ENCODE data around the gene NELFA.

The NELFA gene

GRCh38 chr4:2008921-2009650 lies at the start of gene NELFA:
TSS of gene NELFA (minus strand) at chr4:2008974. CDS start at chr4:2008959, 15 bp downstream.
- peak; percentile 96 for DNase-seq

DNA sequence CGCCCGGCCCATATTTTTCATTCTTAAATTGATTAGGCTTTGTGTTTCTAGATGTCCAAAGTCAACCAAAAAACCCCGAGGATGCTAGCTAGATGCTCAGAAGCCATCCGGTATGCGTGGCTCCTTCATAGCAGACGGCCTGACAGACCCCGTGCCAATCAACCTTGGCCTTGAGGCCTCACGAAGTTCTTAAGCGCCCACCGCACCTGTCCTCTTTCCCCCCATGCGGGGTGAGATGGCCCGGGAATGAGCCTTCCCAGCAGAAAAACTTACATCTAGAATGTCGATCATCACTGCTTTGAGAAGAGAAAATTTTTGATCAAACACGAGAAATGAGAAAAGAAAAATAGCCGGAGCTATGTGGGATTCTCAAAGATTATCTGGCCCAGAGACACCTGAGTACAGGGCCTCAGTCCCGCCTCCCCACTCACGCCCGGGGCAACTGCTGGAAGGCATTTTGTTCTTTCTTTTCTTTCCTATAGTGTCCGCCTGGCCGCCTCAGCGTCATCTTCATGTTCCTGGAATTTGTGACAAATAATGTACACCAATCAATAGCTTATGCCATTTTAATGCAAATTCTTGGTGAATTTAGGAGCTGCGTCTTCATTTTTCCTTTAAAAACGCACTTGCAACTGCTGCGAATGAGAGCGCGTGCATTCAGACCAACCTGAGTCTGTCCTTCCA lies 48.8 kb upstream of the NELFA start:
- DNase-seq, result no peak

GRCh38 chr4:2054217-2054616 lies 45.4 kb upstream of the NELFA start:
- DNase-seq, result no peak

- no peak for DNase-seq
Observed at GRCh38 chr4:2051086-2051485, 42.3 kb upstream of the NELFA start.

GRCh38 chr4:2049811-2050210 lies 41.0 kb upstream of the NELFA start:
- no peak for DNase-seq

DNA sequence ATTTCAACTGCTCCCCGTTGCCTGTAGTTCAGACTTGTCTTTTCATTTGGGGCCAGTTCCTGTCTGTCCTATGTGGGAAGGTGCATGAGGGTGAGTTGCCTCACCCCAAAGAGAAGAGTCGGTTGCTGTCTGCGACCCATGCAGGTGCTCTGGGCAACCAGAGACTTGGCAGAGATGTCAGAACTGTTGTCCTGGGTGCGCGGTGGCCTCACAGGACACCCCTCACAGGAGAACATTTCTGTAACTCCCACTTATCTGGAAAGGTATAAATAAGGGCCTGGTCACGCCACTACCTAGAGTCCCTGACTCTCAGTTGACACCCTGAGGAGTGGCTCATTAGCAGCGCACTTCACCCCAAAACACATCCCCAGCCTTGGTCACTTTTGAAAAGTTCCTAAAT lies 40.6 kb upstream of the NELFA start:
- DNase-seq, result no peak

- no peak for DNase-seq
Observed at GRCh38 chr4:2048831-2049230, 40.1 kb upstream of the NELFA start.

DNA sequence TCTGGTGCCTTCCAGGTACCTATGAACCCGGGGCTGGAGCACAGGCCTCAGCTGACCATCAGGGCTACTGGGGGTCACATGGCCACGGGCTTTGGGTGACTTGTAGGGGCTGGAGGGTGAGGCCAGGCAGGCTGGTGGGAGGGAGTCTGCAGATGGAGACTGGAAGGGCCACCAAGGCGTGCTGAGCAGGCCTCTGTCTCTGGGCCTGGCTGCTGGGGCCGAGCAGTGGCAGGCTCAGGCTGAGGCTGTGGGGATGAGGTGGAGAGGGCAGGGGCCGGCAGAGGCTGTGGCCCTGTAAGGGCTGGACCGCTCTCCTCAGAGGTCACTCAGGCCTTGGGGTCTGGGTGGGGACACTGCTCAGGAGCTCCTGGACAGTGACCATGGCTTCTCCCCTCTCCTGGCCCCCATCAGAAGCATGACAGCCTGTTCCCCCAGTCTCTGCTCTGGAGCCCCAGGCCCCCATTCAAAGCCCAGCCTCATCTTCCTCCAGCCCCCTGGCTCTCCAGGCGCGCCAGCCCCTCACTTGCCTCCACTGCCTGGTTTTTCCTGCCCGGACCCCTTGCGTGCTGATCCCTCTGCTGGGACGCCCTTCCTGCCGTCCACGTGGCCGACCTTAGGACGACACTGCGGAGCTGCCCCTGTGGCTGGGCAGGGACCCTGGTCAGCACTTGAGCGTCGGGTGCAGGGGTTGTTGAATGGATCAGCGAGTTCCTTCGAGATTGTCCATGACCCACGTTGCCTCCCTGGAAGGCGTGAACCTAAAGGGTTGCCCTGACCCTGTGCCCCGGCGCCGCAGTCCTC lies 39.2 kb upstream of the NELFA start:
- no peak for DNase-seq

- no peak for DNase-seq
Observed at GRCh38 chr4:2047031-2047660, 38.4 kb upstream of the NELFA start.

DNA sequence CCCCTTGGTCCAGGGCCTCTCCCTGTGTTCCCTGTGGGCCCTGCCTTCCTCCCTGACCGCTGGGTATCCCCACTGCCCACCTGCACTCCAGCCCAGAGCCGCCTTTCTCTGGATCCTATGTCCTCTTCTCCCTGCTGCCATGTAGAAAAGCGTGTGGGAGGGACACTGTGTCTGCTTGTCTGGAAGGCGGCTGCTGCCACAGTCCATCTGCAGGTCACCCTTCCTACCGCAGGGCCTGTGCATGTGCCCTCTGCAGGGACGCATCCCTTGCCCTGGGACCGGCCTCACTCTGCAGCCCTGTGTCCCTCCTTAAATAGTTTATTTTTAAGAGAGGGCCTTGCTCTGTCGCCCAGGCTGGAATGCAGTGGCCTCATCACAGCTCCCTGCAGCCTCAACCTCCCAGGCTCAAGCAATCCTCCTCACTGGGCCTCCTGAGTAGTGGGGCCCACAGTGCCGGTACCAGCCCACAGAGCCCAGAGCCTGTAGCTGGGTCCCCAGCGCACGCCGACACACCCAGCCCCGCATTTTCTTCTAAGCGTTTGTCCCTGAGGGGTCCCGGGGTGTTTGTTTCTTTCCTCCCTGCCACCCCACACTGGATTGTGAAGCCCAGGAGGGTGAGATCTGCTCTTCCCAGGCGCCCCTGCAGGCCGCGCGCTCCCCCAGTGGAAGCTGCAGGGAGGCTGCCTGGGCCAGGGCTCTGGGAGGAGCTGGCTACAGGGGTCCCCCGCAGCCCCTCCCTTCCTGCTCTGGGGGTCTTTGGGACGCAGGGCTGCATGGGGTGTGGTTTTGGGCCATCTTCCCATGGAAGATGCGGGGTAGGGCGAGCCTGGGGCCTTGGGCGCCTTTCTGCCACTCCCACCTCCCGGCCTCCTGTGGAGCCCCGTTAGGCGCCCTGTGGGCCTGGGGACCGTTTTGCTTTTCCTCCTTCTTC lies 37.5 kb upstream of the NELFA start:
- no peak for DNase-seq

GRCh38 chr4:2045518-2045951 lies 36.8 kb upstream of the NELFA start:
- no peak for DNase-seq

DNA sequence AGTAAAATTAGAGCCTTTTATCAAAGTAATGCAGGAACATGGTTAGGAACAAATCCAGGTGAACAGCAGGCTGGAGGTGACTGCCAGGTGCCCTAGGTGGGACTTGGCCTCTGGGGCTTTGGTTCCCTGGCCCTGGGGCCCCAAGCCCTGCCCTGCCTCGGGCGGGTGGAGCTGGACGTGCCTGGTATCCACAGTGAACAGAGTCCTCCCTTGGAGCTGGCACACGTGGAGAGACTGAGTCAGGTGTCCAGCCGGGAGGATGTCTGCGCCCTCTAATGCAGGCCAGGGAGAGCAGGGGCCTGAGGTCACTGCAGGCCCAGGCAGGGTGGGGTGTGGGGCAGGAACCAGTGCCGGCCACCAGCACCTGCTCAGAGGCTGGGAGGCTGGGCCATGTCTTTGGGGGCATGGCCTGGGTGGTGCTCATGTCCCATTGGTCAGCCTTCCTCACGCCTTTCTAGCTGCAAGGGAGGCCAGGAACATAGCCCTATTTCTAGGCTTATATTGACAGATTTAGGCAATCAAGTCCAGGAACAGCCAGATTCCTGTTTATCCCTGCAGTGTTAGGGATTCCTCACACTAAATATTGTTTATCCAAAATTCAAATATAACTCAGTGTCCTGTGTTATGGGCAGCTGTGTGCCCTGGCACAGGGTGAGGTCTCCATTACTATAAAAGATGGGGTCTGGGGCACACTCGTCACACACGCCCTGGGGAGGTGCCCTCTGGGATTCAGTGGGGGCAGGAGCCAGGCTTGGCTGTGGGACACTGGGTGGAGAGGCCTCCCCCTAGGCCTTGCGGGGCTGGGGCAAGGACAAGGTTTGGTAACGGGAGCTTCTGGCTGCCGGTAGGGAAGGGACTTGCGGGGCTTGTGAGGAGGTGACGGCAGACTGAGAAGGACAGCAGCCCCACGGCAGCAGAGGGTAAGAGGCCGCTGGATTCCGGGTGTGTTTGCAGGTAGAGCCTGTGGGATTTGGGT lies 36.1 kb upstream of the NELFA start:
- DNase-seq, result no peak

GRCh38 chr4:2044119-2044485 lies 35.3 kb upstream of the NELFA start:
- DNase-seq, result no peak

- DNase-seq, result no peak
Observed at GRCh38 chr4:2043396-2044118, 34.8 kb upstream of the NELFA start.

GRCh38 chr4:2042947-2043395 lies 34.2 kb upstream of the NELFA start:
- DNase-seq, result no peak

DNA sequence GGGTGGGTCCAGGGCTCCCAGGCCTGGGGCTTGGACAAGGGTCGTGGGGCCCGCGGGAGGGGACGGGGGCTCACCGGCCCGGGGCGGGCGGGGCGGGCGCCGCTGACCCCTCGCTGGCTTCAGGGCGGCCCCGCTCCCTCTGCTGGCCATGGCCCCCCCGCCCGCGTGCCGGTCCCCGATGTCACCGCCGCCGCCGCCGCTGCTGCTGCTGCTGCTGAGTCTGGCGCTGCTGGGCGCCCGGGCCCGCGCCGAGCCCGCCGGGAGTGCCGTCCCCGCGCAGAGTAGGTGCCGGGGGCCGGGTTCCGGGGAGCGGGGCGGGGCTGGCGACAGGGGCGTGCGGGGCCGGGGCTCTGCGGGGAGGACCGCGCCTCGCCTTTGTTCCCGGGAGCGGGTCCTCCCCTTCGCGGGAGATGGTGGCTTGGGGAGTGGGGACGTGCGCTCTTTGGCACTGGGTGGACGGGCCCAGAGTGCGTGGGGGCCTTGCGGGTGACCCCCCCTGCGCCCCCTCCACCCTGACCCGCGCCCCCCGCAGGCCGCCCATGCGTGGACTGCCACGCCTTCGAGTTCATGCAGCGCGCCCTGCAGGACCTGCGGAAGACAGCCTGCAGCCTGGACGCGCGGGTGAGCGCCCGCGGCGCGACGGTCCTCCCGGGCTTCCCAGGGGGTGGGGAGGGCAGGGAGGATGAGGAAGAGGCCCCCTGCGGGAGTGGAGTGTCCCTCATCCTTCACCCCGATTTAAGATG lies 33.6 kb upstream of the NELFA start:
- DNase-seq, result no peak

- peak; percentile 76 for DNase-seq
Observed at GRCh38 chr4:2041239-2042130, 32.7 kb upstream of the NELFA start.
